ENCODE data around the gene NSUN7.

- TF ChIP-seq CTCF (conservative IDR thresholded peaks at IDR 0.05; ENCODE audit: low read length) (no peak), EZH2phosphoT487 (IDR thresholded peaks at IDR 0.05; ENCODE audit: borderline replicate concordance) (no peak)
Measured at GRCh38 chr4:40812856-40813255, 63.1 kb downstream of the NSUN7 start.

Measured in Loucy (cell line).